Non-pigmented ciliary epithelial cell (primary cell): ENCODE results near the gene B4GALT1.
"Not testable (repeated sequence)": the region's sequence is repeated elsewhere in the genome, so short reads cannot be mapped to it uniquely, and the experiment has no call there.

ENCODE experiments used
- DNase-seq: peaks from one replicate; pipeline ENCODE4 v3.0.0-alpha.2; 2010; ENCODE audit warnings: low read depth

Gene B4GALT1

DNA sequence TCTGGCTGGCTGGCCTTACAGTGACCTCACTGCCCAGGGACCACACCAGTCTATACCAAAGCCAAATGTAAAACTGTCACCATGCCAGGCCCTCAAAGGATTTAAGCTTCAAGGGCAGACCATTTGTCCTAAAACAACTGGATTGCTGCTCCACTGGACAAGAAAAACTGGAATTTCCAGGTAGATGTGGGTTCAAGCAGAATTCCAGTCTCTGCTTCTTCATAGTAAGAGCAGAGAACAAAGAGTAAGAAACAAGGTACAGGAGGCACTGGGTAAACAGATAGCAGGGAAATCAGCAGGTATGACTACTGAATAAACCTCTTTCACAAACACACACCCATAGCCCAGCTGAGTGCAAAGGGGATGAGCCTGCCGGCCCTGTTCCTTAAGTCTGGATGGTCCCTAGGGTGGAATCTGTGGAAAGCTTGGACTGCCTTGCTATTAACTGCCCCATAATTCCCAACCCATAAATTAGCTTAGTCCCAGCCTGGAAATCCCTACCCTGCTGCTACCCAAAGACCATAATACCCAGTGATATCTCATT lies 5.5 kb downstream of the B4GALT1 start:
- no peak for DNase-seq

- peak; percentile 95 for DNase-seq
Measured at GRCh38 chr9:33161011-33161588, 6.0 kb downstream of the B4GALT1 start.

DNA sequence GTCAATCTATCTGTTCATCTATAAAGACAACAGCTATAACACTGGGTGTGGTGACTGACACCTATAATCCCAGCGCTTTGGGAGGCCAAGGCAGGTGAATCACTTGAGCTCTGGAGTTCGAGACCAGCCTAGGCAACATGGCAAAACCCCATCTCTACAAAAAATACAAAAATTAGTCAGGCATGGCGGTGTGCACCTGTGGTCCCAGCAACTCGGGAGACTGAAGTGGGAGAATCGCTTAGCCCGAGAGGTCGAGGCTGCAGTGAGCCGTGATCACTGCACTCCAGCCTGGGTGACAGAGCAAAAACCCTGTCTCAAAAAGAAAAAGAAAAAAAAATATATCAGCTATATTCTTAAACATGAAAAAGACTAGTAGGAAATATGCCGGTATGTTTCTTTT lies 6.7 kb downstream of the B4GALT1 start:
- not testable (repeated sequence) for DNase-seq

GRCh38 chr9:33159777-33160127 lies 7.4 kb downstream of the B4GALT1 start:
- DNase-seq = peak; percentile 75

DNA sequence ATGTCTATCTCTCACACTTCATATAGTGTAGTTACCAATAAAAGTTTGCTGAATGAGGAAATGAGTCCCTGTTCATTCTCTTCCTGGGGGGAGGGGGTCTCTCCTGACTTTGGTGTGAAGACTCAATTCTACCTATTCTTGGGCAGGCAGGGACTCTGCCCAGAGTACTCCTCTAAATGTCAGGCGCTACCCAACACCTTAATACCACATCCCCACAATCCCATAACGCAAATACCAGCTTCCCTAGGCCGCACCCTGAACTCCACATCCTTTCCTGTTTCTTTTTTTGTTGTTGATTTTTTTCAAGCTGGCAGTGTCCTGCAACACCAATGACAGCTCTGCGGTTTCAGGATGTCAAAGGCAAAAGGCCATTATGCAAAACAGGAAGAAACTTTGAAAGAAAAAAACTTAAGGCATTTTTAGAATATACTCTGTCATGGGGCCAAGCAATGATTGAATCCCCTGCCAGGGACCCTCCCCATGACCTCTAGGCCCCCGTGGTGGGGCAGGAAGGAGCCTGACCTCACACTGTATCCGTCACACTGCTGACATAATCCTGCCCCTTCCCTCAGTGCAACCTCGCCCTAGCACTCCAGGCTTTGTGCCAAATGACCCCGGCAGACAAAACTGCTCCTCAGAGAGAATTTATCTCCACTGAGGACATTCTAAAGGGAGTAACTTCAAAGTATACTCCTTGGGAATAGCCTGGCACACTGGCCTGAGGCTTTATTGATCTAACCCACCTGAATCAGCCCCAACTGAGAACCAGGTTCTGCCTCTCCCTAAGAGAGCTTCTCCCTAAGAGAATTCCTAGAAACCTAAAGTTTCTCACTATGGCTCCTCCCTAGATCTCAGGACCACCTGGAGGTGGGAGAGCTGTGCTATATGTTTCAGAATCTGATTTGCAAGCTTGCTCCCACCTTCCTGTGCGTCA lies 8.0 kb downstream of the B4GALT1 start:
- no peak for DNase-seq

DNA sequence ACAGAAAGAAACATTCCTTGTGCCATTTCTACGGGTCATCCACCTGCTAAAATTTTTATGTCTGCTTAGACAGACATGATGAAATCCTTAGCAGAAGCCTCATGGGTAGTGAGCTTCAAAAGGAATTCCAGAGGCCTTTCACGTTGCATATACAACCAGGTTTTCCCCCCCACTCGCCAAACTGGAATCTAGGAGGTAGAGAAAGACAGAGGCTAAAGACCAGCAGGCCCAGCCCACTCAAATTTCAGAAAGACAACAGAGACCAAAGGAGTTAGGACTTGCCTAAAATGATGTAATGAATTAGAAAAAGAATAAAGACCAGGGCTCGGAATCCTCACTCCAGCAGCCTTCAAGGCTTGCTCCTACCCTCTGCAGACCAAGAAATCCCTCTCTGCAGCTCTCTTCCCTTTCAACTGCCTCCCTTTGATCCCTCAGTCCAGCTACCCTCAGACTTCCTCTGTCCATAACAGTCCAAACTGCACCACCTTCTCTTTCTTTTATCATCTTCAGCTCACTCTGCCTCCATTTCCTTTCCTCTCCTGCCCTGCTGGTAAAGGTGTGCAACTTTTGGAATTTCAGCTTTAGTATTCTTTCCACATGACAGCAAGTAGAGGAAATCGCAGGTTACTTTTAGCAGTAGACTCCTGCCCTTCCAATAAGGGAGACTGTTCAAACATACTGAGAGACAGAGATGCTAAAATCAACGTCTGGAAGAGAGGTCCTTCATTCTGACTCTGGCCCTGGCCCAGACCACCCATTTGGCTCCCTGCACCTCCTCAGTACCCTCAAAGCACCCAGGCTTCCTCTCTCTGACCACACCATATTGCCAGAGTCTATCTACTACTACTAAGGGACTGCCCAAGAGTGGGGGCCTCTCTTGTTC lies 8.9 kb downstream of the B4GALT1 start:
- DNase-seq = no peak

GRCh38 chr9:33155393-33155792 lies 11.7 kb downstream of the B4GALT1 start:
- DNase-seq = no peak

DNA sequence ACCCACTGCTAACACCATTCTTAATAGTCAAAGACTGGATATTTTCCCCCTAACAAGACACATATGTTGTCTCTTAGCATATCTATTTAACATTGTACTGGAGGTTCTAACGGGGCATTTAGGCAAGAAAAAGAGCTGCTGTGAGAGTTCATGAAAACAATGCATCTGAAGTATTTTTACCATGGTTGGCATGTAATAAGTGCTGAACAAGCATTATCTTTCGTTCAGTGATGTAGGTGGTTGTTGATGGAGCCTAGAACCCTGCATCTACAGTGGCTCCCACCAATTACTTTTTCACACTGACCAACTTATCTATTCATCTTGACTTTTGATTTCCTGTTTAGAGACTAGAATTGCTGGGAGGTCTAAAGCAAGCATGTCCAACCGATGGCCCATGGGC lies 12.8 kb downstream of the B4GALT1 start:
- no peak for DNase-seq

DNA sequence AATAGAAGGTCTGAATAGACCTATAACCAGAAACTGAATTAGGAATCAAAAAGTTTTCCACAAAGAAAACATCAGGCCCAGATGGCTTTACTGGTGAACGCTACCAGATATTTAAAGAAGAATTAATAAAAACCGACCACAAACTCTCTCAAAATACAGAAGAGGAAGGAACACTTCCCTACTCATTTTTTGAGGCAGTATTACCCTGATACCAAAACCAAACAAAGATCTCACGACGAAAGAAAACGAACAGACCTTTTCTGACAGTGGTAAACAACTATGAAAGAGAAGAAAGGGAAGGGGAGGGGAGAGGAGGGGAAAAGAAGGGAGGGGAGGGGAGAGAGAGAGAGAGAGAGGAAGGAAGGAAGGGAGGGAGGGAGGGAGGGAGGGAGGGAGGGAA lies 13.5 kb downstream of the B4GALT1 start:
- DNase-seq = no peak

DNA sequence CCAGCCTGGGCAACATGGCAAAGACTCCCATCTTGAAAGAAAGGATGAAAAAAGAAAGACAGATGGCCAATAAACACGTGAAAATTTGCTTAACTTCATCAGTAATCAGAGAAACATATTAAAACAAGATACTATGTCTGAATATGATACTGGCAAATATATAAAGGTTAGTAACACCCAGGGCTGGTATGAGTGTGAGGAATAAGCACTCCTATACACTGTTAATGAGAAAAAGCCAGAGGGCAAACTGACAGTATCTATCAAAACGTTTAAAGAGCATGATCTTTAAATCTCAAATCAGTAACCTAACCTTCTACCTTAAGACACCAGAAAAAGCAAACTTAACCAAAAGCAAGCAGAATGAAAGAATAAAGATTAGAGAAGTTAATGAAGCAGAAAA lies 14.1 kb downstream of the B4GALT1 start:
- DNase-seq = no peak

- DNase-seq = no peak
Measured at GRCh38 chr9:33151601-33152000, 15.5 kb downstream of the B4GALT1 start.

- DNase-seq = peak; percentile 90
Measured at GRCh38 chr9:33151007-33151557, 16.1 kb downstream of the B4GALT1 start.

DNA sequence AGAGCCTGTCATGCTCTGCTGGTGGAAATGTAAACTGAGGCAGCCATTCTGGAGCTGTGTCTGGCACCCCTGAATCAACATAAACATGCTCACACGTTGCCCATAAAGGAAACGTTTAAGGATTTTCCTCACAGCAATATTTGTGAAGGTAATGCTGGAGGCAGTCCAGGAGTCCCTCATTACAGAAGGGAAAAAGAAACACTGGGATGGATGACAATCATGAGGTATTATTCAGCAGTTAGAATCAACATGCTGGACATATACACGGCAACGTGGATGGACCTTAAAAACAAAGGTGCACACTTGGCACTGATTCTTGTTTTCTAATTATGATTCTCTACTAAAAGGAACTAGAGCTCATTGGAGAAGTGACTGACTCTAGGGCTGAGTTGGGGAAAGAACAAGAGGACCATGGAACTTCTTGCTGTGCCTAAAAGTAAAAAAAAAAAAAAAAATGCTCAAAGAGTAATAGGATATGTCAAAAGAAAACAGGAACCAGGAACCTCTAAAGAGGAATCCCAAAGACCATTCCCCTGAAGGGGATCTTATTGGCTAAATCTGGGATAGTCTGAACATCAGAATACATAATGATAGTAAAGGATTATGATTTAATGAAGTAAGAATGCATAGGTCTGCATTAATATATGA lies 18.6 kb downstream of the B4GALT1 start:
- no peak for DNase-seq

- no peak for DNase-seq
Measured at GRCh38 chr9:33147416-33148169, 19.5 kb downstream of the B4GALT1 start.

DNA sequence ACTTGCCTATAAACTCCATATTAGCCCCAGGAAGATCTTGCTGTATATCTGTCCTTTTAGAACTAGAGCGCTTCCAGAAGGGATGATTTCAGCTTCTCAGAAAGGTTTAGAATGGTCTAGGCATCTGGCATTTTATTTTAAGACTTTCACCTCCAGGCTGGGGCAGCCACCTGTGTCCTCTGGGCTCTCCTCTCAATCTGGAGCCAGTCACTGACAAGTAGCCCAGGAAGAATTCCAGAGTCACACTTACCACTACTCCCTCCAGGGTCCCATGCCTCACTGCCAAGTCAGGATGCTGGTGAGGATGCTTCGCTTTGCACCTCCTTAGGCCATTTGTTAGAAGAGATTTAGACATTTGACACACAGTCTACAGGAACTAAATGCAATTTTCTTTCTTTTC lies 20.8 kb downstream of the B4GALT1 start:
- no peak for DNase-seq

DNA sequence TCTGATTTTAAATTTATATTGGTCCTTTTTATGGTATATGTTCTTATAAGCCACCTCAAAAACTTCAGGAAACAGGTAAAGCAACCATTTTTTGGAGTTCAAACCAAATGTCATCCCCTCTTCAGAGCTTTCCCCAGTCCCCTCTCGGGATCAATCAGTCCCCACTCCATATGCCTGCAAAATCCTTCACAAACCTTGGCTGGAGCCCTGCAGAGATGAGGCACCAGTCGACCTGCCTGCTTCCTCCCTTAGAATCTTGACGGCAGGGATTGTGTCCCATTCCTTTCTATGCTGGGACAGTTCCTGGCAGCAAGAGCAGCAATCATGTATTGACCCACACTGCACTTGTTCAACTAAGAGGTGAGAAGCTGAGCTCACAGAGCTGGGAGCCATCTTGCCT lies 22.6 kb downstream of the B4GALT1 start:
- no peak for DNase-seq

DNA sequence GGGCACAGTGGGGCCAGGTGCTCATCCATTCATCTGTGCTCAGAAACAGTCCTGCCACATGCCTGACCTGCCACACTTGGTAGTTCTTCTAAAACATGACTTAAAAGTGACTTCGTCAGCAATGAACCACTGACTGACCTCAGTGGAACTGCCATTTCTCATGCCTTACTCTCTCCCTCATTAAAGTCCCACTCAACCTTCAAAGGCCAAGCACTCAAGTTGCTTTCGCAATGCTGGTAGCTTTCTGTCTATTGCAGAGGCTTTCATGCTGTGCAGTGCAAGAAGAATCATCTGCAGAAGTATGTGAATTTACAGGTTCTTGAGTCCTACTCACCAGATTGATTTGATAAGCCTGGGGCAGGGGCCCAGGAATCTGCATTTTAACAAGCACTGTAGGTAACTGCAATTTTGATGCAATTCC lies 23.9 kb downstream of the B4GALT1 start:
- DNase-seq = no peak

DNA sequence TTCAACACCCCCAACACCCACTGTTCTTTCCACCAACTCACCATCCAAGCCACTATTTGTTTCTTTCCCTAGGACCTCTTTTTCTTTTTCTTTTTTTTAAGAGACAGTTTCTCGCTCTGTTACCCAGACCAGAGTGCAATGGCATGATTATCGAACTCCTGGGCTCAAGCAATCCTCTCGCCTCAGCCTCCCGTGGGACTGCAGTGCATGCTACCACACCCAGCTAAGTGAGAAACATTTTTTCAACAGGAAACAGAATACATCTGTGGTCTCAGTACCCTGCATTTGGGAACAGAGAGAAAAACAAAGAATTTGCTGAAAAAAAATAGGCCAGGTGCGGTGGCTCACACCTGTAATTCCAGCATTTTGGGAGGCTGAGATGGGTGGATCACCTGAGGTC lies 24.6 kb downstream of the B4GALT1 start:
- DNase-seq = no peak

GRCh38 chr9:33140401-33141360 lies 26.5 kb downstream of the B4GALT1 start:
- no peak for DNase-seq
